Activated CD8-positive, alpha-beta memory T cell treated with anti-CD3 and anti-CD28 coated beads for 4 hours (primary cell): ENCODE data around the gene ZNF512B.
"Not testable (repeated sequence)": the region's sequence is repeated elsewhere in the genome, so short reads cannot be mapped to it uniquely, and the experiment has no call there.

ENCODE experiments used
- DNase-seq, 2 donors: peaks; one replicate each; pipeline ENCODE4 v3.0.0-alpha.2; 2020; ENCODE audit warnings: low read depth in 2 of 2

Gene ZNF512B

GRCh38 chr20:63963784-63964301 lies 5.9 kb downstream of the ZNF512B start:
- DNase-seq = no peak

- no peak for DNase-seq
Observed at GRCh38 chr20:63963348-63963741, 6.4 kb downstream of the ZNF512B start.

GRCh38 chr20:63962426-63963347 lies 7.0 kb downstream of the ZNF512B start:
- DNase-seq = no peak

GRCh38 chr20:63961664-63962425 lies 7.9 kb downstream of the ZNF512B start:
- no peak for DNase-seq

- DNase-seq = not testable (repeated sequence)
Observed at GRCh38 chr20:63960654-63961621, 8.8 kb downstream of the ZNF512B start.

GRCh38 chr20:63959699-63960075 lies 10.0 kb downstream of the ZNF512B start:
- no peak for DNase-seq

- no peak for DNase-seq
Observed at GRCh38 chr20:63958964-63959698, 10.6 kb downstream of the ZNF512B start.

- DNase-seq = no peak
Observed at GRCh38 chr20:63958471-63958870, 11.3 kb downstream of the ZNF512B start.

GRCh38 chr20:63957690-63958441 lies 11.9 kb downstream of the ZNF512B start:
- no peak for DNase-seq

- DNase-seq = peak in 1 of 2 donors; percentile 46
Observed at GRCh38 chr20:63957004-63957689, 12.6 kb downstream of the ZNF512B start.

- no peak for DNase-seq
Observed at GRCh38 chr20:63956664-63957003, 13.1 kb downstream of the ZNF512B start.

GRCh38 chr20:63955827-63956663 lies 13.7 kb downstream of the ZNF512B start, which contains the start of gene UCKL1:
TSS of gene UCKL1 (minus strand) at chr20:63956416. CDS start at chr20:63956372, 44 bp downstream.
- DNase-seq = peak; percentile 78 to 85

- DNase-seq = no peak
Observed at GRCh38 chr20:63955281-63955826, 14.4 kb downstream of the ZNF512B start.

GRCh38 chr20:63953764-63954429 lies 15.8 kb downstream of the ZNF512B start:
- no peak for DNase-seq

GRCh38 chr20:63952769-63953168 lies 17.0 kb downstream of the ZNF512B start:
- DNase-seq = no peak

GRCh38 chr20:63952210-63952535 lies 17.6 kb downstream of the ZNF512B start:
- no peak for DNase-seq

- DNase-seq = no peak
Observed at GRCh38 chr20:63951398-63952209, 18.1 kb downstream of the ZNF512B start.
